COR-L47 (cell line): ENCODE data around the gene SEMA4B.

Source experiments
- DNase-seq: peaks from one replicate; lab custom pipeline; 2025; lab: John Stamatoyannopoulos, UW

Gene SEMA4B

GRCh38 chr15:90207252-90207651 is 6.1 kb downstream of the SEMA4B start:
- DNase-seq: no peak

DNA sequence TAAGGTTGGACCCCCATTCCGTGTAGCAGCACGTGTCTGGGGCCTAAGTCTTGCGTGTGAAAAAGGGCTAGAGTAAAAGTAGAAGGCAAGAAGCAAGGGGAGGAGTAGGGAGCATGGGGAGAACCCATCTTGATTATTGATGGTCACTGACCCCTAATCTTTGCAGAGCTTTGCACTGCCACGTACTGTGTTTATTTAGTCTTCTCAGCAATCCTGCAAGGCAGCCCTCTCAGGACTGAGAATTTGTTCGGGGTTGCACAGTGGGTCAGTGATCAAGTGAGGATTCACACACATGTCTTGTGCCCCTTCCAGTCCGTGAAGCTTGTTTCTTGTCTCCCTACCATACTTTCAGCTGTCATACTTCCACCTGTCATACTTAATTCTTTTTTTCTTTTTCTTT is 7.2 kb downstream of the SEMA4B start:
- no peak for DNase-seq

- no peak for DNase-seq
Measured at GRCh38 chr15:90209591-90209990, 8.5 kb downstream of the SEMA4B start.

- no peak for DNase-seq
Measured at GRCh38 chr15:90210593-90210992, 9.5 kb downstream of the SEMA4B start.

DNA sequence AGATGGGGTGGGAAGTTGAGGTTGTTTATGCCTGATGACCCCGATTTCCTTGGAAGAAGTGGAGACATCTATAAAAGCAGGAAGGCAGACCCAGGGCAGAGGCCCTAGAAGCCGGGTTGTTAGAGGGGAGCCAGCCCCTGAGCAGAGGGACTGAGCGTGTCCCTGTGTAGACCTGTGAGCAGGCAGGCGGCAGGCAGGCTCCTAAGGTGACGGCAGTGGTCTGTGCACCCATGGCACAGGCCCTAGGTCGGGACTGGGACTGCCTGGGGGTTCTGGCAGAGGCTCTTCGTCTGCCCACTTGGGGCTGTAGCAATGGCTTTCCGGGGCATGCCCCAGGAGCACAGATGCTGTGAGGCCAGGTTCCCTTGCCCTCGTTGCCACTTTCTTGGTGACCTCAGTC is 9.9 kb downstream of the SEMA4B start:
- no peak for DNase-seq

DNA sequence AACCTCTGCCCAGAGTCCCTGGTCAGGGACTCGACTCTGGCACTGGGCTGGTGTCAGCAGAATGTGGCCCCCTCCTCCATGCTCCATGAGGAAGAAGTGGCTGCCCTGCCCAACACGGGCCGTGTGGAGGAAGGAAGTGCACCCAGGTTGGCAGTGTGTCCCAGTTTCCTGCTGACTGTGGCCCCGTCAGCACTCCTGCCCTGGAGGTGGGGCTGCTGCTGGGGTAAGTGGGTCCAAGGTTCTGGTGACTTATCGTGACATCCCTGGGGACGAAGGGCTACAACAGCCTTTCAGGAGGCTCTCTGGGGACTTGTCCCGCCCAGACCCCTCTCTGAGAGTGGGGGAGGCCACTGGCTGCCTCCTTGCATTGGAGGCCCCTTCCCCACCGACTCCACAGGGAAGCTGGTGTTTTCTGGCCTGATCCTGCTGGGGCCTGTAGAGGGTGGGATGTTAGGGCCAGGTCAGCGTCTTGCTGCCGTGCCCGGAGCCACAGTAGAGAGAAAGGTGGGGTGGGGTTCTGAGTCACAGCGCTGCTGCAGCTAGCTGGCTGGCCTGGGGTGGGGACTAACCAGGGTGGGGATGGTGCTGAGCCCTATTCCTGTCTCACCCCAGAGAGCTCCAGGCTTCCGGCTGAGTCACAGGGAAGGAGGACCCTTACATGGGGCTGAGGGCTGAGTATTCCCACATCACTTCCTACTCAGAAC is 10.5 kb downstream of the SEMA4B start:
- DNase-seq: no peak

DNA sequence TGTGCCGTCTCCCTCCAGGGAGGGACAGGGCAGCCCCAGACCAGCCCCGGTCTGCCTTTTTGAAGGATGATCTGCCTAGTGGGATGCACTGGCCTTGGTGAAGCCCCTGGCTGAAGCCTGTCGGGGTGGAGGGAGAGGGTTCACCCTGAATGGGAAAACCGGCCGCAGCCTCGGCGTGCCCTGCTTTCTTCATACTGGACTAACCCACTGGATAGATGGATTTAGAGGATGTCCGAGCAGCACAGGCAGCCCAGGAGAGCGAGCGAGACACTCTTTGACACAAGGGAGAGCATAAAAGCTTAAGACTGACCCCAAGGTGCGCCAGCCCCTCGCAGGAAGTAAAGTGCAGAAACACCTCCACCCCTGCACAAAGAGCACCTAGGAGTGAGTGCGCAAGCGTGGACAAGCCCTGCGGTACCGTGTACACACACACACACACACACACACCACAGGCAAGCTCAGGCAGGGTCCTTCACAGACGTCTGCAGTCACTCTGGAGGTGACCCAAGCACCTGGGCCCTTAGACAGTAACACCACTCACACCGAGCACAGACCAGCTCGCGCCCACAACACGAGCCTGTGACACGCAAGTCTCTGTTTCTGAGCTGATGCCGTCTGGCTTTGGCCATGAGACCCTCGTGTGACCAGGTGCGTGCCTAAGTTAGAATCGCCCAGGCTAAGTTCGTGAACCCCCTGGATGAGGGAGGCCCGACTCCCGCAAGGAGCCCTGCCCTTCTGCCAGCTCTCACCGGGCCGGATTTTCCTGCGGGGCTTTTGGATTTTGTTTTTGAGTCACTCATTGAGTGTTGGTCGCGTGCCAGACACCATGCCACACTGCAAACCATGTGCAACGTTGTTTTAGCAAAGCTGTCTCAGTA is 11.3 kb downstream of the SEMA4B start:
- no peak for DNase-seq

GRCh38 chr15:90213122-90213817 is 12.1 kb downstream of the SEMA4B start:
- DNase-seq: no peak

GRCh38 chr15:90213818-90214204 is 12.7 kb downstream of the SEMA4B start:
- DNase-seq: no peak

GRCh38 chr15:90214553-90215196 is 13.5 kb downstream of the SEMA4B start:
- no peak for DNase-seq

- no peak for DNase-seq
Measured at GRCh38 chr15:90217671-90218394, 16.7 kb downstream of the SEMA4B start.

GRCh38 chr15:90219421-90220141 is 18.5 kb downstream of the SEMA4B start:
- DNase-seq: peak; percentile 12

DNA sequence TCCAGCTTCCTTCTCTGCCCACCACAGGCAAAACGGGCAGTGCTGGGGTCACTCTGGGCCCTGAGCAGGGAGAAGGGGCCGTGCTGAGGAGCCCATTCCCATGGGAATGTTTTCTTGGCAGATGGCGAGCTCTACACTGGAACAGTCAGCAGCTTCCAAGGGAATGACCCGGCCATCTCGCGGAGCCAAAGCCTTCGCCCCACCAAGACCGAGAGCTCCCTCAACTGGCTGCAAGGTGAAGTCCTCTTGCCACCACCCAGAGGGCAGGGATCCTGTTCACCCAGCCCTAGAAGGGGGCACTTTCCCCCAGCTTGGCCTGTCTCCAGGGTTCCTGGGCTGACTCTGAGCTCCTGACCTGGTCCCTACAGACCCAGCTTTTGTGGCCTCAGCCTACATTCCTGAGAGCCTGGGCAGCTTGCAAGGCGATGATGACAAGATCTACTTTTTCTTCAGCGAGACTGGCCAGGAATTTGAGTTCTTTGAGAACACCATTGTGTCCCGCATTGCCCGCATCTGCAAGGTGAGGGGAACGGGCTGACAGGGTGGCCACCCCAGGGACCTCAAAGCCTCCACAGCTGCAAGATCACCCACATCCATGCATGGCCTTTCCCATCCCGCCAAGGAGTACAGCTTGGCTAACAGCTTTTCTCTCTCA is 20.2 kb downstream of the SEMA4B start:
- DNase-seq: peak; percentile 56

DNA sequence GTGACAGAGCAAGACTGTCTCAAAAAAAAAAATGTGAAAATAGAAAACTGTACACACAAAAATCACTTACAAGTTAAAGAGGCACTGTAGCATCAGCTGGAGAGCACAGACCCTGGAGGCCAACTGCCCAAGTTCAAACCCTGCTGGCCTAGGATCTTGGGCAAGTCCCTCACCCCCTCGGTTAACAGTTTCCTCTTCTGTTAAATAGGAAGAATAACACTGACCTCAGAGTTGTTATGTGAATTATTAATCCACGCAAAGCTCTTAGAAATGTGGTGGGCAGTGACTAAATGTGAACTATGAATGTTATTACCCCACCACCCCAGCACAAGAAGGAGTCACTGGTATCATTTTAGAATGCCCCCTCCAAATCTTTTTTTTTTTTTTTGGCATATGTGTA is 21.4 kb downstream of the SEMA4B start:
- DNase-seq: no peak

DNA sequence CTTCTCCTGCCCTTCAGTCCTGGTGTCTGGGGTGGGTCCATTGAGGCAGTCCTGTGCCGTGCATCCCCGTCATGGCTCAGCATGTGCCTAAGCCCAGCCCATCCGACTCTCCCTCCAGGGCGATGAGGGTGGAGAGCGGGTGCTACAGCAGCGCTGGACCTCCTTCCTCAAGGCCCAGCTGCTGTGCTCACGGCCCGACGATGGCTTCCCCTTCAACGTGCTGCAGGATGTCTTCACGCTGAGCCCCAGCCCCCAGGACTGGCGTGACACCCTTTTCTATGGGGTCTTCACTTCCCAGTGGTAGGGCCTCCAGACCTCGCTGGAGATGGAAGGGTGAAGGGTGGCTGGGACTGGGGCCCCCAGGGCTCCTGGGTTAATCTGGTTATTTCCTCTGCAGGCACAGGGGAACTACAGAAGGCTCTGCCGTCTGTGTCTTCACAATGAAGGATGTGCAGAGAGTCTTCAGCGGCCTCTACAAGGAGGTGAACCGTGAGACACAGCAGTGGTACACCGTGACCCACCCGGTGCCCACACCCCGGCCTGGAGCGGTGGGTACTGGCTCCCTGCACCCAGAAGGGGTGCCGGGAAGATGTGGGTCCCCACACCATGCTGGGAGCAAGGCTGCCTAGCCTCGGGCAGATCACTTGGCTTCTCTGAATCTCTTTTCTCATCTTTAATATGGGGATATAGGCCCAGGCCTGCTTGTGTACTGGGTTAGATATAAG is 22.5 kb downstream of the SEMA4B start:
- no peak for DNase-seq

- no peak for DNase-seq
Measured at GRCh38 chr15:90225047-90225446, 23.9 kb downstream of the SEMA4B start.

DNA sequence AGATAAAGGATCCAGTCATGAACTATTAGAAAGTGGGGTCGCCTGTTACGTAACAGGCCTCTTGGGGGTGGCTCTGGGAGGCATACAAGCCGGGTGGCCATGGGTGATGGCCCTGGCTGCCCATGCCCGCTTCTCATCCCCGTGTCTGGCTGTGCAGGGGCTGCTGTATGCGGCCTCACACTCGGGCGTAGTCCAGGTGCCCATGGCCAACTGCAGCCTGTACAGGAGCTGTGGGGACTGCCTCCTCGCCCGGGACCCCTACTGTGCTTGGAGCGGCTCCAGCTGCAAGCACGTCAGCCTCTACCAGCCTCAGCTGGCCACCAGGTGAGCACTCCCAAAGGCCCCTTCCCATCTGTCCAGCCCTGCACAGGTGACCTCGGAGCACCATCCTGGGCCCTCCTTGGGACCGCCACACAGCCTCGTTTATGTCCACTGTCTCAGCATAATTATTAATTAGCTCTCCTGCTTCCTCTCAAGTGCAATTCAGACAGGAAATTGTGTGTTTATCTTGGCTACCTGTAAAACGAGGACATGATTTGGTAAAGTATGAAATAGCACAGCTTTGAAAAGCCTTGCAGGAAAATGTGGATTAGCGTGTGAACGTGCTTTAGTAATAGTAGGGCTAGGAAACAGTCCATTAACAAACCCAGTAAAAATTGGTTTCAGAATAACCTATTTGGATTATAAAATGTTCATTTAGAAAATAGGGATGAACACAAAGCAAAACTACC is 24.5 kb downstream of the SEMA4B start:
- peak; percentile 65 for DNase-seq

DNA sequence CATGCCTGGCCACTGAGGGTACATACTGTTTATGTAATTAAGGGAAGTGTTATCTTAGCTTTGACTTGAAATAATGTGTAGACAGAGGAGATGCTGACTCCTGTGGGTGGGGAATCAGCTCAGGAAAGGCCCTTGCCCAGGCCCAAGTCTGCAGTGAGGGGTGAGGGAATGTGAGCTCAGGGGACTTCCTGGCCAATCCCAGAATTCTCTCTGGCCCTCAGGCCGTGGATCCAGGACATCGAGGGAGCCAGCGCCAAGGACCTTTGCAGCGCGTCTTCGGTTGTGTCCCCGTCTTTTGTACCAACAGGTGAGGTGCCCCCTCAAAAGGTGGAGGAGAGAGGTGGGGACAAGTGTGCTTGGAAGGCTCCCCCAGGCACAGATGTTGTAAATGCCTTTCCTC is 26.2 kb downstream of the SEMA4B start:
- DNase-seq: no peak
